HG02970 (cell line): ENCODE results near the gene IGHMBP2.
"Not testable (repeated sequence)": the region's sequence is repeated elsewhere in the genome, so short reads cannot be mapped to it uniquely, and the experiment has no call there.

ENCODE experiments used
- ATAC-seq: cut with Tn5 transposase; IDR thresholded peaks from one replicate; pipeline ENCODE4 v1.9.1; 2021; ENCODE audit warnings: mild to moderate bottlenecking, moderate library complexity, moderate number of reproducible peaks; ENCODE audit not compliant: unreplicated experiment, low FRiP score

IGHMBP2 gene

DNA sequence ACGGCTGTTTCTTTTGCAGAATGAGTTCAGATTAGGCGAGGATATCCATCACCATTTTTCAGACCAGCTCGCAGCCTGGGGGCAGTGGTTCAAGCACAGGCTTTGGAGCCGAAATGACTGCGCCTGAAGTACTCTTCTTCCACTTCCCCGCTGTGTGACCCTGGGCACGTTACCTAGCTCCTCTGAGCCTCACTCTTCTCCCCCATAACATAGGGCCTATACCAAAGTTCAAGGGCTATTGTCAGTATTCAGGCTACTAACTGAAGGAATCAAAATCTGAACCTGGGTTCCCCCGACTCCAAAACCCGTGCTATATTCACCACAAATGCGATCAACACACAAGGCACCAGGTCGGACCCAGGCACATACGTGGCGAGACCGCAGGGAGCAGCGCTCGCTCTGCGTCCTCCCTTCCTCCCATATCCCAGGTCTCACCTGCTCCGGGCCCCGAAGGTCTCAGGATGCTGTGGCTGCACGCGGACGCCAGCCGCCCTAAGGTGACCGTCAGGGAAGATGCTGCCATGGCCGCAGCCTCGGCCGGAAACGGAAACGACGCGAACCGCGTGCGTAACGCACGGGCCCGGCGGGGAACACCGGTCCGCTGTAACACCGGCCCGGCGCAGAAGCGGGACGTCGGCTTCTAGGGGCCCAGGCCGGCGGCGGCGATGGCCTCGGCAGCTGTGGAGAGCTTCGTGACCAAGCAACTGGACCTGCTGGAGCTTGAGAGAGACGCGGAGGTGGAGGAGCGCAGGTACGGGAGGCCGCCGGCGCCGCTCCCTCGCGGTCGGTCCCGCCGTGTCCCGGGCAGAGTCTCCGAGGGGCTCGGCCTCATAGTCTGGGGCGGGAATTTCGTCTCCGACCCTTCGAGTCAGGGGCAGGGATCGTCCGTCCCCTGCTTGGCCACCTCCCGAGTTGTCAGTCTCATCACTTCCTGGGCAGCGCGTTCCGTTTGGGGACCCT lies at the start of gene IGHMBP2, which contains the start of gene MRPL21:
TSS of gene IGHMBP2 (plus strand) at position 604 of the 960 bp plus-strand sequence. CDS start at position 666, 62 bp downstream.
TSS of gene MRPL21 (minus strand) at position 545 of the 960 bp plus-strand sequence. CDS start at position 523, 22 bp downstream.
- peak; percentile 95 for ATAC-seq

DNA sequence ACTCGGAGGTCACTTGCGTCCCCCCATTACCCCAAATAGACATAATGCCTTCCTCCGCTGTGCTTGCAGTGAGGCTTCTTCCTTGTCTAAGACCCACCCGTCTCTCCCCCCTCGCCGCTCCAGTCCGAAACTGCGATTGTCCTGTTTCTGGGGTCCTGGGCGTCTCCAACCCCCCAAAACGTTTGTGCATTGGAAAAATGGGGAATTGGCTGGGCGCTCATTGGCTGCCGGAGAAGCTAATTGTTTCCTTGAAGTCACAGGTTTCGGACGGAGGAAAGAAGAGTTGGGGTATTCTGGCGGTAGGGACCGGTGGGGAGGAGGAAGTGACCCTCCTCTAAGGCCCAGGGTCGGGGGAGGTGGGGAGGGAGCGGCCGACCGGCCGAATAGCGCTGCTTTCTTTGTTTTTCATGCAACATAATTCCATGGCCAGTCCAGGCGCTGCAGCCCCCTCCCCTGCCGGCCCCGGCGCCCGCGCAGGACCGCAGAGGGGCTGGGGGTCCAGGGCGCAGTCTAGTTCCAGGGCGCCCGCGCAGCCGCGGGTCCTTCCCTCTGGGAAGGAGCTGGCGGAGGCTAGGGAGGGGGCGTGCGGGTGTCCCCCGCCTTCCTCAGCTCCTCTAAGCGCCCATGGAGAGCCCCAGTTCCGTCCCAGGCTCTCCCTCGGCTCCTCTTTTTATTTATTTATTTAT lies 49.3 kb upstream of the IGHMBP2 start:
- ATAC-seq, result no peak

DNA sequence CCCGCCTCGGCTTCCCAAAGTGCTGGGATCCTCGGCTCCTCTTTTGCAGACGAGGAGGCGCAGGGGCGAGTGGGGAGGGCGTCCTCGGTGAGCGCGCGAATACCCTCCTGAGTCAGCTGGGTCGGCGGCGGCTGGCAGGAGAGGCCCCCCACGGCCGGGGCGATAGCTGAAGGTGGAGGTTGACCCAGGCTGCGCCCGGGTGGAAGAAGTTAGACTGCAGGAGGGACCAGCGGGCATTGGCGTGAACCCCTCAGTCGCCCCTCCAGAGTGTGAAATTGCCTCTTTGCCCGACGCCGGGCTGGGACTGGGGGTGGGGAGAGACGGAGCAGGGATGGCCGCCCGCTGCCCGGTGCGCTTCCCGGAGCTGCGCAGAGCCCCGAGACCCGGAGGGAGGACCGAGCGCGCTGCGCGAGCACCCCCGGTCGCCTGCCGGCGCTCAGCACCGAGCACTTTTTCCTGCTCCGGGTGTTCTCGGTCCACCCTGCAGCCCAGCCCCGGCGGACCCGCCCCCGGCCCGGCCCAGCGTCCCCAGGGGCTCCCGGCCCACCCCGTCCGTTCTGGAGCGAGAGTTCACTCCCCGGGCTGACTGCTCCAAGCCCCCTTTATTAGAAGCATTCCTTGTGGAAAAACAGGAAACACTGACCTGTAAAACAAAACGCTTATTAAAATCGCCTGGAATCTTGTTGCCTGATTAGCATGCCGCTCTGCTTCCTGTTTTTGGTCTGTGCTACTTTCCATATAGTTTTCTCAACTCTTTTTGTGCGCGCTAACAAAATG lies 48.3 kb upstream of the IGHMBP2 start:
- ATAC-seq, result no peak

GRCh38 chr11:68856425-68857030 lies 47.2 kb upstream of the IGHMBP2 start:
- not testable (repeated sequence) for ATAC-seq

GRCh38 chr11:68857037-68857586 lies 46.6 kb upstream of the IGHMBP2 start:
- no peak for ATAC-seq

DNA sequence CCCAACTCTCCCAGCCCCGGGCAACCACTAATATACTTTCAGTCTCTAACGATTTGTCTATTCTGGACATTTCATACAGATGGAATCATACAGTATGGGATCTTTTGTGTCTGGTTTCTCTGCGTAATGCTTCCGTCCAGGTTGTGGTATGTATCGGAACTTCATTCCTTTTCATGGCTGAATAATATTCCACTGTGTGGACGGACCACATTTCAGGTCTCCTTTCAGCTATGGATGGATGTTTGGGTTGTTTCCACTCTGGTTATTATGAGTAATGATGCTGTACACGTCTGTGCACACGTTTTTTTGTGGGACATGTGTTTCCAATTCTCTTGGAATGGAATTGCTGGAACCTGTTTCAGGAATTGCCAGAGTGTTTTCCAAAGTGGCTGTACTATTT lies 44.6 kb upstream of the IGHMBP2 start:
- ATAC-seq, result no peak

DNA sequence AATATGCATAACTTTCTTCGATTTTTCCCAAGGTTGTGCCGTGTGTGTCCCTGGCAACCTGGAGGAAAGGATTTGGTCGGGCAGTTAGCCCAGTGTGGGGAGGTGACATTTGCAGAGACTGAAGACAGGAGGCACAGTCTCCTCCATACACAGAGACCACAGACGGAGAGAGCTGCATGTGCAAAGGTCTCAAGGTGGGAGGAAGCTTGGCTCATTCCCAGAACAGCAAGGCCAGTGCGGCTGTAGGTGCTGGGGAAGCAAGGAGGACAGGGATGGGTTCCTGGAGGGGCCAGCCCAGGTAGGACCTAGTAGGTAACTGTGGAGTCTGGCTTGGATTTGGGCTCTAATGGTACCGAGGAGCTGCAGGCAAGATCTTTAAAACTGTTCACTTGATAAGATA lies 41.3 kb upstream of the IGHMBP2 start:
- ATAC-seq, result no peak

DNA sequence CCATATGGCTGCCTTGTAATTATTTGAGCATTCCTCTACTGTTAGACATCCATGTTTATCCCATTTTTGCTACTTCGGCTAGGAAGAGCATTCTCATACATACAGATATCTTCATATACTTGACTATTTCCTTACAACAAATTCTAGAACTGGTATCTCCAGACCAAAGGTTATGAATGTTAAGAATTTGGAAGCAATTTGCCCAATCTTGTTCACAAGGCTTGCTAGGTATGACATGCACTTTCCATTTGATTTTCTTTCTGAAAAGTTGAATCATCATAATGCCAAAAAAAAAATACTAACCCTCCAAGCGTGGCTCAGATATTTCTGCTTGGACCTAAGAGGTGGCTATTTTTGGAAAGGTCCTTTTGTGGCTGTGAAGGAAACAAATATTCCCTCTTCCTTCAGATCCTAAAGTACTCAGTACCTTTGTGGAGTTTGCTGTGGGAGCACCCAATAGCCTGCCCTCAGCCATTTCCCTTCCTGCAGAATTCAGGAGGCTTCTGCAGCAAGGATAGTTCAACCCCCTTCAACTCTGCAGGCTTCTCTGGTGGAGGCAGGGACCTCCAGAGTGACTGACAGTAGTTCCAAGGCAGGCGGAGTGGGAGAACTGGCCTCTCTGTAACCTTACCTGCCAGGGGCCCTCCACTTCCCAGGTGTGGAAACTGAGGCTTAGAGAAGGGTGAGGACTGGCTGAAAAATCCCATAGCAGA lies 40.0 kb upstream of the IGHMBP2 start:
- ATAC-seq, result no peak

DNA sequence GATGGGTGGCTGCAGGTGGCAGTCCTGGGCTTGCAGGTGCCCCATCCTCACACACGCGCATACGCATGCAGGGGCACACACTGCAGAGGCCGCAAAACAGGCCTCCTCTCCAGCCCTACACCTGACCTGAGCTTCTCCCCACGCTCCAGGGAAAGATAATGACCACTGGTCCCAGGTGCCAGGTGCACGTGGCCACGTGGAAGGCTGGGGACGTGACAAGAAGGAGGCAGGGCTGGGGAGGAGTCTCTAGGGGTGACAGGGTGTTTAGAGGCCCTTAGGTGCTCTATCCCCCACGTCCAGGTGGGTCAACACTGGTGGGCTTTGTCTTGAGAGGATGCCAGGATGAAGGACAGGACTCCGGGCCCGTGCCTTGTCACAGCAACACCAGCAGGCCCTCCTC lies 38.5 kb upstream of the IGHMBP2 start:
- ATAC-seq, result no peak

- ATAC-seq, result no peak
These were observed 36.6 kb upstream of the IGHMBP2 start for GRCh38 chr11:68867066-68867465.

- no peak for ATAC-seq
These were observed 35.4 kb upstream of the IGHMBP2 start for GRCh38 chr11:68868221-68868835.

GRCh38 chr11:68870470-68870869 lies 33.2 kb upstream of the IGHMBP2 start:
- ATAC-seq, result no peak

GRCh38 chr11:68872216-68873003 lies 31.3 kb upstream of the IGHMBP2 start:
- no peak for ATAC-seq

- no peak for ATAC-seq
These were observed 25.7 kb upstream of the IGHMBP2 start for GRCh38 chr11:68878022-68878421.

DNA sequence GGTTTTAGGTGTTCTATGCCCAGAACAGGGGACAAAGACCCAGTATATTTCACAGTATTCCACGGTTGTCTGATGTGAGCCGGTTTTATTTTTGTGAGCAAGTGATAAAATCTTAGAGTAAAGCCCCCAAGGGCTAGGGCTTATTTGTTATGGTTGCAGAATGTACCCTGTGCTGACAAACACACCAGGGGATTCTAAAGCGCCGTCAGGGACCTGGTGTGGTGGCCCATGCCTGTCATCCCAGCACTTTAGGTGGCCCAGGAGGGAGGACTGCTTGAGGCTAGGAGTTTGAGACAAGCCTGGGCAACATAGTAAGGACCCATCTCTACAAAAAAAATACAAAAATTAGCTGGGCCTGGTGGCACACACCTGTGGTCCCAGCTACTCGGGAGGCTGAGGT lies 22.8 kb upstream of the IGHMBP2 start:
- no peak for ATAC-seq

DNA sequence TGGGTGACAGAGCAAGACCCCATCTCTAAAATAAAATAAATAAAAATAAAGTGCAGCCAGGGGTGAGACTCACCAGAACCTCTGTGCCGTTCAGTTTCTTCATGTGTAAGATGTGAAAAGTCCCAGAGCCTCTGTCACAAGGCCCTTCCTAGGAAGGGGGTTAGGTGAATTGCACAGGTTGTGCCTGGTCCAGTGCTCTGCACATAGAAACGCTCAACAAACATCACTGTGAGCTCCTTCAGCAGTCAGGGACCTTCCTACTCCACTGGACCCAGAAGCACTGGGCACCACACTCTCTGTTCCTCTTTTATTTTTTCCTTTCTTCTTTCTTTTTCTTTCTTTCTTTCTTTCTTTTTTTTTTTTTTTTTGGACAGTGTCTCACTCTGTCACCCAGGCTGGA lies 22.4 kb upstream of the IGHMBP2 start:
- ATAC-seq, result no peak

- no peak for ATAC-seq
These were observed 21.3 kb upstream of the IGHMBP2 start for GRCh38 chr11:68882391-68882790.

- ATAC-seq, result not testable (repeated sequence)
These were observed 18.9 kb upstream of the IGHMBP2 start for GRCh38 chr11:68884827-68885226.
